ENCODE measurements around the gene SUCLA2.

DNA sequence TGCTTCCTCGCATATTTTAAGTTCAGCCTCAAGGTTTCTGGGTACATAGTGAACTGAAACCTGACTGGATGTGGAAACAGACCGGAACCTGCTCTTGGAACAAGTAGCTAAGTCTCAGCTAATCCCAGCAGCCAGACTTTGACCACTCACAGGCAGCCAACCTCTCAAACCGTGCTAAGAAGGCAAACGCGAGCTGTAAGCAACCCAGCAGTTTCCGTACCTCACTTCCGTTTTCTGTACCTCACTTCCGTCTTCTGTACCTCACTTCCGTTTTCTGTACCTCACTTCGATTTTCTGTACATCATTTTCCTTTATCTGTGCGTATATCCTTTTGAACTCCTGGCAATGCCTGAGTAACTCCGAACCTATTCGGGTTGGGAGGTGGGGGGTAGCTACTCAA is 96.8 kb downstream of the SUCLA2 start:
- TF ChIP-seq POLR2AphosphoS5 (IDR thresholded peaks at IDR 0.05; ENCODE audit: low read depth, low read length) (no peak), TAF1 (IDR thresholded peaks at IDR 0.05; ENCODE audit: borderline replicate concordance, insufficient read depth, low read length) (no peak), SIN3A (IDR thresholded peaks at IDR 0.05; ENCODE audit: borderline replicate concordance, insufficient read depth, low read length) (no peak)
- TF ChIP-seq, protein P1, sequence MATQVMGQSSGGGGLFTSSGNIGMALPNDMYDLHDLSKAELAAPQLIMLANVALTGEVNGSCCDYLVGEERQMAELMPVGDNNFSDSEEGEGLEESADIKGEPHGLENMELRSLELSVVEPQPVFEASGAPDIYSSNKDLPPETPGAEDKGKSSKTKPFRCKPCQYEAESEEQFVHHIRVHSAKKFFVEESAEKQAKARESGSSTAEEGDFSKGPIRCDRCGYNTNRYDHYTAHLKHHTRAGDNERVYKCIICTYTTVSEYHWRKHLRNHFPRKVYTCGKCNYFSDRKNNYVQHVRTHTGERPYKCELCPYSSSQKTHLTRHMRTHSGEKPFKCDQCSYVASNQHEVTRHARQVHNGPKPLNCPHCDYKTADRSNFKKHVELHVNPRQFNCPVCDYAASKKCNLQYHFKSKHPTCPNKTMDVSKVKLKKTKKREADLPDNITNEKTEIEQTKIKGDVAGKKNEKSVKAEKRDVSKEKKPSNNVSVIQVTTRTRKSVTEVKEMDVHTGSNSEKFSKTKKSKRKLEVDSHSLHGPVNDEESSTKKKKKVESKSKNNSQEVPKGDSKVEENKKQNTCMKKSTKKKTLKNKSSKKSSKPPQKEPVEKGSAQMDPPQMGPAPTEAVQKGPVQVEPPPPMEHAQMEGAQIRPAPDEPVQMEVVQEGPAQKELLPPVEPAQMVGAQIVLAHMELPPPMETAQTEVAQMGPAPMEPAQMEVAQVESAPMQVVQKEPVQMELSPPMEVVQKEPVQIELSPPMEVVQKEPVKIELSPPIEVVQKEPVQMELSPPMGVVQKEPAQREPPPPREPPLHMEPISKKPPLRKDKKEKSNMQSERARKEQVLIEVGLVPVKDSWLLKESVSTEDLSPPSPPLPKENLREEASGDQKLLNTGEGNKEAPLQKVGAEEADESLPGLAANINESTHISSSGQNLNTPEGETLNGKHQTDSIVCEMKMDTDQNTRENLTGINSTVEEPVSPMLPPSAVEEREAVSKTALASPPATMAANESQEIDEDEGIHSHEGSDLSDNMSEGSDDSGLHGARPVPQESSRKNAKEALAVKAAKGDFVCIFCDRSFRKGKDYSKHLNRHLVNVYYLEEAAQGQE (IDR thresholded peaks at IDR 0.05; ENCODE audit: insufficient read depth in 1 of 2, low read depth in 2 of 2, low read length in 2 of 2), result no peak
